ENCODE results near the gene OR52A5. TPM values are rescaled to one million over a fixed set of nuclear protein-coding genes. Genes with fewer than 3 reads are reported as not detected.
"Not testable (repeated sequence)": the region's sequence is repeated elsewhere in the genome, so short reads cannot be mapped to it uniquely, and the experiment has no call there.

The OR52A5 gene
- not detected for total RNA-seq
- polyA plus RNA-seq: not detected
- long read RNA-seq, donor 1: 0 reads
- long read RNA-seq, donor 2: 0 reads

DNA sequence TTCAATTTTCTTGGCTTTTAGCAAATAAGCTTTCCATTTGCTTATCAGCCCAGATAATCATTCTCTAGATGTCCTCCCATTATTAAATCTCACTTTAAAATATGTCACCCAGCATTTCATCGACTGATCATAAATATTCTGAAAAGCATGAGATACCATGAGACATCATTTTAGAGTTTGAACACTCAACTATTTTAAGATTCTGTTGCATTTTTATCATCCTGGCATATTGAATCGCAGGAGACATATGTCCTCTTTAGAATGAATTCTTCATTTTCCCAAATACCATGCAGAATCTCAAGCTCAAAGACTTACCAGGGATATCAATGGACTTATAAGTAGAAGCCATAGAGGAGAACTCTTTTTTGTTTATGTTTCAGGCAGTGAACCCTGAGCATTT, at the start of gene OR52A5:
OR52A5 (minus strand) TSS at position 361 of the 400 bp plus-strand sequence. CDS start 5,714 bp downstream, outside the sequence.
- intact Hi-C loops (cut with DNase I; ENCODE audit: low total_unique reads): no loop called here
- TF ChIP-seq CTCF (IDR thresholded peaks at IDR 0.05 in 8 of 11, conservative IDR thresholded peaks at IDR 0.05 in 3 of 11) (no peak), POLR2A (IDR thresholded peaks at IDR 0.05) (no peak), POLR2AphosphoS5 (IDR thresholded peaks at IDR 0.05) (no peak)
- Histone ChIP-seq H3K4me1 (no peaks in the 10 kb centered on the region), H3K27ac (no peak within 1 kb of the TSS), H3K36me3 (no peaks in the 10 kb centered on the region), H3K9me3 (no peaks in the 10 kb centered on the region), H3K4me3 (no peak within 1 kb of the TSS), H3K27me3 (replicated peaks in 1 of 7) (peaks cover 0 to 5% (median 0%) of the 10 kb centered on the region in 7 donors)
- DNase-seq: no peak
- 78 to 89% (median 86%) methylated on average over 2 of the region's 2 CpGs for WGBS, 5 donors

DNA sequence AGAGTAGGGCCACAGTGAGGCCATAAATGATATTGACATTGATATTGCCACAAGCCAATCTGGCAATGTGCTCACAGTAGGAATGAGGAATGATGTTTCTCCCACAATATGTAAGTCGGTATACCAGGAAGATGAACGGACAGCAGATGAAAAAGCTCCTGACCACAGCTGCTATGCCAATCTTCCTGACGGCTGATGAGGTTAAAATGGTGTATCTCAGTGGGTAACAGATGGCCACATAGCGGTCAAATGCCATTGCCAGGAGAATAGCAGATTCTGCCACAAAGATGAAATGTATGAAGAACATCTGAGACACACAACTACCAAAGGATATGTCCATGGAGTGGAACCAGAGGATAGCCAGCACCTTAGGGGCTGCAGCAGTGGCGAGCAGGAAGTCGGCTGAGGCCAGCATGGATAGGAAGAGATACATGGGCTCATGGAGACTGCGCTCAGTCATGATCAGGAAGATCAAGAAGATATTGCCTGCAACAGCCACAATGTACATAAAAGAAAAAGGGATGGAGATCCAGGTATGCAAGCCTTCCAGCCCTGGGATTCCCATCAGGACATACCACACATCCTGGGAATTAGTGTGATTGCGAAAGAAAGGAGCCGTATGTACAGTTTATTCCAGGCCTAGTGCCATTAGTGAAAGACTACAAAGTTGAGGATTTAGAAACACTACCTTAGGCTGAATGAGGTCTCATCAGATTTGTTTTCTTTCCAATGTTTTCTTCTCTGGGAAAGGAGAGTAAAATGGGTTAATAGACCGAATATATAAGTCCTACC, 40.1 kb upstream of the OR52A5 start:
- intact Hi-C loops (cut with DNase I; ENCODE audit: low total_unique reads): no loop called here
- Histone ChIP-seq H3K27me3 (replicated peaks in 1 of 7) (no peaks in the 10 kb centered on the region), H3K9me3 (no peaks in the 10 kb centered on the region), H3K4me3 (no peak overlapping the region), H3K36me3 (no peaks in the 10 kb centered on the region), H3K27ac (no peak overlapping the region), H3K4me1 (no peaks in the 10 kb centered on the region)
- 79 to 91% (median 83%) methylated on average over 10 of the region's 10 CpGs for WGBS, 5 donors
- no peak for TF ChIP-seq POLR2A (IDR thresholded peaks at IDR 0.05)
- DNase-seq: no peak

DNA sequence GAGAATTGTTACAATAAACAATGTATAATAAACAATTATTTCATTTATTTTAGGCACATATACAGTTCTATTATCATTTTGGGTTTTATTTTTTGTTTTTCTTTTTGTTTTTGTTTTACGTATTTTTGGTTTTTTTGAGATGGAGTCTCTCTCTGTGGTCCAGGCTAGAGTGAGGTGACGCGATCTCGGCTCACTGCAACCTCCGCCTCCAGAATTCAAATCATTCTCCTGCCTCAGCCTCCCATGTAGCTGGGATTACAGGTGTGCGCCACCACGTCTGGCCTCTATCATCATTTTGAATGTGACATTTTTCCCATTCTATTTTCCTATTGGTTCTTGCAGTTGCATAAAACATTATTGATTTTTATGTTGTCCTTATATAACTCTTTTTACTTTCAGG, 36.8 kb upstream of the OR52A5 start:
- no peak for DNase-seq
- H3K27me3 ChIP-seq (replicated peaks in 1 of 7): no peaks in the 10 kb centered on the region
- no peak overlapping the region for H3K4me3 ChIP-seq
- TF ChIP-seq POLR2A (IDR thresholded peaks at IDR 0.05) (no peak), POLR2AphosphoS5 (IDR thresholded peaks at IDR 0.05) (no peak), CTCF (IDR thresholded peaks at IDR 0.05 in 8 of 11, conservative IDR thresholded peaks at IDR 0.05 in 3 of 11) (no peak)
- no peaks in the 10 kb centered on the region for H3K4me1 ChIP-seq
- intact Hi-C loops (cut with DNase I; ENCODE audit: low total_unique reads): no loop called here
- 90 to 96% (median 95%) methylated on average over 7 of the region's 7 CpGs for WGBS, 5 donors
- no peaks in the 10 kb centered on the region for H3K36me3 ChIP-seq
- H3K27ac ChIP-seq: no peak overlapping the region
- H3K9me3 ChIP-seq: no peaks in the 10 kb centered on the region

DNA sequence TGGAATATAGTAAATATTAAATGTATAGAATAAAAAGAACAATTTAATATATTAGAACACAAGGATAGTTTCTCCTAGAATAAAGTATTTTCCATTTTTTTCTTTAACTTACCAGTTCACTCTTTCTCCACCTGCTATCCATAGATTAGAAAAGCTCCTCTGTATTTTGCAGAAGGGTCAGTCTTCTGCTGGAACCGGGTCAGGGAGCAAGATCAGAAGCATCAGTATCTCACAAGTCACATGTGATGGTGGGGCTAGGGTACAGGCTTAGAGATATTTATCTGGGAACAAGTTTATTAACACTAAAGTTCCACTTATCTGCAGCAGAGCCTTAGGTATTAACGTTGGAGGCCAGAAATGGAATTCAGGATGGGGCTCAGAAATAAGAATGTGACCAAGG, 33.7 kb upstream of the OR52A5 start:
- Histone ChIP-seq H3K27ac (no peak overlapping the region), H3K36me3 (no peaks in the 10 kb centered on the region), H3K4me1 (no peaks in the 10 kb centered on the region), H3K27me3 (replicated peaks in 1 of 7) (no peaks in the 10 kb centered on the region), H3K4me3 (no peak overlapping the region), H3K9me3 (no peaks in the 10 kb centered on the region)
- intact Hi-C loops (cut with DNase I; ENCODE audit: low total_unique reads): no loop called here
- no peak for TF ChIP-seq POLR2AphosphoS5 (IDR thresholded peaks at IDR 0.05)
- TF ChIP-seq POLR2A (IDR thresholded peaks at IDR 0.05): no peak
- TF ChIP-seq CTCF (IDR thresholded peaks at IDR 0.05 in 8 of 11, conservative IDR thresholded peaks at IDR 0.05 in 3 of 11): no peak
- WGBS, 5 donors: 57 to 70% (median 65%) methylated on average over 2 of the region's 2 CpGs
- no peak for DNase-seq

DNA sequence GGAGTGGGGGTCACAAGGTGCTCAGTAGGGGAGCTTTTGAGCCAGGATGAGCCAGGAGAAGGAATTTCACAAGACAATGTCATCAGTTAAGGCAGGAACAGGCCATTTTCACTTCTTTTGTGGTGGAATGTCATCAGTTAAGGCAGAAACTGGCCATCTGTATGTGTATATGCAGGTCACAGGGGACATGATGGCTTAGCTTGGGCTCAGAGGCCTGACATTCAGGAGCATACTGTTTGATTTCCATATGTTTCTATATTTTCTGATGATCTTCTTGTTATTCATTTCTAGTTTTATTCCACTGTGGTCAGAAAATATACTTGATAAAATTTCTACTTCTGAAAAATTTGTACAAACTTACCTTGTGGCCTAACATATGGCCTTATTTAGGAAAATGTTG, 27.7 kb upstream of the OR52A5 start:
- H3K36me3 ChIP-seq; H3K27me3 ChIP-seq (replicated peaks in 1 of 7); H3K4me3 ChIP-seq; H3K27ac ChIP-seq; H3K4me1 ChIP-seq; DNase-seq; intact Hi-C loops (cut with DNase I; ENCODE audit: low total_unique reads); H3K9me3 ChIP-seq: not testable (repeated sequence)

DNA sequence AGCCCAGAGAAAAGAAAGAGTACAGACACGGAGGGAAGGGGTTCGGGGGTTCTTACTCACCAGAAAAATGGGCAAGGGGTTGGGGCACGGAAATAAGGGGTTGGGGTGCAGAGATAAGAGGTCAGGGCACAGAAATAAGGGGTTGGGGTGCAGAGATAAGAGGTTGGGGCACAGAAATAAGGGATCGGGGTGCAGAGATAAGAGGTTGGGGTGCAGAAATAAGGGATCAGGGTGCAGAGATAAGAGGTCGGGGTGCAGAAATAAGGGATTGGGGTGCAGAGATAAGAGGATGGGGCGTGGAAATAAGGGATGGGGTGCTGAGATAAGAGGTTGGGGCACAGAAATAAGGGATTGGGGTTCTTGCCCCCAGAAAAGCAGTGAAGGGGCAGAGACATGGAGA, 26.7 kb upstream of the OR52A5 start:
- H3K9me3 ChIP-seq; H3K27ac ChIP-seq; H3K4me3 ChIP-seq; H3K4me1 ChIP-seq; DNase-seq; H3K27me3 ChIP-seq (replicated peaks in 1 of 7); intact Hi-C loops (cut with DNase I; ENCODE audit: low total_unique reads); H3K36me3 ChIP-seq: not testable (repeated sequence)
- 70 to 78% (median 73%) methylated on average over 6 of the region's 6 CpGs for whole genome bisulfite sequencing, 5 donors

DNA sequence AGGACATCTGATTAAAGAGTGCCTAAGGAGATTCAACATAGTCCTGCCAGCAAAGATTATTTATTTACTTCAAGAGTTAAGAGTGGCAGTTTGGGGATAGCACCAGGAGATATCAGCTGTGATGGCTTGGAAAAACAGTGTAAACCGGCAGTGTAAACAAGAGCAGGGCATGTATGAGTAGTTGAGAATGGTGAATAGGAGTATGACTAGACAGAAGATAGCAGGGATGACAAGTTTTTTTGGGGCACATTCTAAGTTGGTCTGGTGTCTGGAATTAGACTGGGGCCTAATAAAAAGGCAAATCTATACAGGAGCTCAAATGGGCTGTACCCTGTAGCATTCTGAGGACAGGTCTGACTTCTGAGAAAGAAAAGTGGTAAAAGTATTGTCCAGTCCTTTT, 22.9 kb upstream of the OR52A5 start:
- H3K9me3 ChIP-seq; H3K27ac ChIP-seq; intact Hi-C loops (cut with DNase I; ENCODE audit: low total_unique reads); H3K36me3 ChIP-seq; H3K4me1 ChIP-seq; H3K4me3 ChIP-seq; H3K27me3 ChIP-seq (replicated peaks in 1 of 7); DNase-seq: not testable (repeated sequence)
- whole genome bisulfite sequencing, 5 donors: 87 to 88% methylated on average over 1 of the region's 1 CpG; no CpG with 5 or more reads in 3 of the 5 donors

DNA sequence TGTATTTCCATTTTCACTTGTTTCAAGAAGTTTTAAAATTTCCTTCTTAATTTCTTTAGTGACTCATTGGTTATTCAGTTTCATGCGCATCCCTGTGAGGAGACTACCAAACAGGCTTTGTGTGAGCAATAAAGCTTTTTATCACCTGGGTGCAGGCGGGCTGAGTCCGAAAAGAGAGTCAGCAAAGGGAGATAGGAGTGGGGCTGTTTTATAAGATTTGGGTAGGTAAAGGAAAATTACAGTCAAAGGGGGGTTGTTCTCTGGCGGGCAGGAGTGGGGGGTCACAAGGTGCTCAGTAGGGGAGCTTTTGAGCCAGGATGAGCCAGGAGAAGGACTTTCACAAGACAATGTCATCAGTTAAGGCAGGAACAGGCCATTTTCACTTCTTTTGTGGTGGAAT, 22.1 kb upstream of the OR52A5 start:
- H3K9me3 ChIP-seq; intact Hi-C loops (cut with DNase I; ENCODE audit: low total_unique reads); H3K27ac ChIP-seq; H3K36me3 ChIP-seq; H3K4me3 ChIP-seq; DNase-seq; H3K4me1 ChIP-seq; H3K27me3 ChIP-seq (replicated peaks in 1 of 7): not testable (repeated sequence)
- WGBS, 5 donors: 75 to 93% (median 83%) methylated on average over 4 of the region's 4 CpGs

All from spleen (tissue), 13 donors.